GM12865 (cell line): ENCODE measurements around the gene TOMM22.

Source experiments
- DNase-seq: peaks from one replicate; pipeline ENCODE4 v3.0.0; 2010; ENCODE audit warnings: low read depth
- H3K4me3 ChIP-seq: 2 replicates; pipeline ENCODE4 v1.5.1; 2011; ENCODE audit warnings: mild to moderate bottlenecking, low read depth, low read length, control low read depth
- CTCF ChIP-seq: IDR thresholded peaks from 2 replicates; pipeline ENCODE4 v1.5.1; 2011; ENCODE audit warnings: low read length, control low read depth, low read depth, inconsistent platforms; ENCODE audit not compliant: insufficient read depth; ENCODE audit errors: missing control alignments

Gene TOMM22

GRCh38 chr22:38649841-38650522 is 31.8 kb upstream of the TOMM22 start:
- H3K4me3 ChIP-seq, result no peak overlapping the region
- no peak for TF ChIP-seq CTCF
- DNase-seq, result no peak

- no peak overlapping the region for H3K4me3 ChIP-seq
- TF ChIP-seq CTCF, result no peak
- no peak for DNase-seq
Observed at GRCh38 chr22:38652859-38653258, 28.9 kb upstream of the TOMM22 start.

DNA sequence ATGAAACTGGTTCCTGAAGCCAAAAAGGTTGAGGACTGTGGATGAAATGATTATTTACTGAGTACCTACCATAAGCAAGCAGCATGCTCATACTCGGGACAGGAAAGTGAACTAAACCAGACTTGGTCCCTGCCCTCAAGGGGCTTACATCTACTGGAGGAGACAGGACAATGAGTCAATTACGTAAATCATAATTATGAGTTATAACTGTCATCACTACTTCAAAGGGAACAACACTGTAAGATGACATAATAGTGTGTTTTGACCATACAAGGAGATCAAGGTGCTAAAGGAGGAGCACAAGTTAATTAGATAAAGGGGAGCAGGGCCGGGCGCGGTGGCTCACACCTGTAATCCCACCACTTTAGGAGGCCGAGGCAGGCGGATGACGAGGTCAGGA is 28.0 kb upstream of the TOMM22 start:
- DNase-seq, result no peak
- no peak overlapping the region for H3K4me3 ChIP-seq
- TF ChIP-seq CTCF, result no peak

DNA sequence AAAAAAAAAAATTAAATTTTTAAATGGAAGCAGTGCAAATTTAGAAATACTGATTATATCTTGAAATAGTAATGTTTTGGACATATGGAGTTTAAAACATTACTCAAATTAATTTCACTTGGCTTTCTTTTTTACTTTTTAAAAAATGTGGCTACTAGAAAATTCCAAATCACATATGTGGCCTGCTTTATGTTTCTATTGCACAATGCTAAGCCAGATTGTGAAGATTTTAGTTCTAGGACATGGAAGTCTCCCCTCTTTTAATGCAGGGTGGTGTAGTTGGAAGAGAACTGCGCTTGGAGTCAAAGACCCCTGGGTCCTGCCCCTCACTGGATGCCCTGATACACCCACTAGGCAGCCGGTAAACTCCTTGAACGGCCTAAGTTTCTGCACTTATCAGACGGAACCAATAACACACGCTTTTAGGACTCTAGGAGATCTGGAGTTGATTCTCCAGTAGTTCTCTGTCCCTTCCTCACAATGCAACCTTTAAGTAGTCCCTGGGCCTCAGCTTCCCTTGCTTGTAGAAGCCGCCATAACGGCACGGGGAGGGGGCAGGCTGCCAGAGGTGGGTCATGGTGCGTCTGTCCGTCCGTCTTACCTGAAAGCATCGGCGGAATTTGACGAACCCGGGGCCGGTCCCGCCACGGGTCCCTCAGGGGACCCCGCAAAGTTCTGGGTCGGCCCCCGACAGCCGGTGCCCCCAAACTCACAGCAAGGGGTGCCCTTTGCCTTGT is 26.1 kb upstream of the TOMM22 start:
- no peak for TF ChIP-seq CTCF
- peak overlapping the region; percentile 80 for H3K4me3 ChIP-seq
- DNase-seq, result no peak

GRCh38 chr22:38656256-38657044 is 25.3 kb upstream of the TOMM22 start, which contains the start of the genes CBY1 and FAM227A:
CBY1 (plus strand) TSS chr22:38656638; CDS start chr22:38668055, 11,417 bp downstream.
FAM227A (minus strand) TSS chr22:38656392; CDS start chr22:38650168, 6,224 bp downstream.
- H3K4me3 ChIP-seq, result peak within 1 kb of the TSS; percentile 80
- peak; percentile 90 for DNase-seq
- TF ChIP-seq CTCF, result no peak

GRCh38 chr22:38657045-38657909 is 24.5 kb upstream of the TOMM22 start:
- H3K4me3 ChIP-seq, result peak overlapping the region; percentile 80
- peak; percentile 69 for DNase-seq
- TF ChIP-seq CTCF, result no peak
